Measurements from ENCODE around the gene ADPRM. TPM values are rescaled to one million over a fixed set of nuclear protein-coding genes. Genes with fewer than 3 reads are reported as not detected.
"Not testable (repeated sequence)": the region's sequence is repeated elsewhere in the genome, so short reads cannot be mapped to it uniquely, and the experiment has no call there.

The ADPRM gene
- total RNA-seq, 1 experiment from 2014 or later, result 5.1 TPM

GRCh38 chr17:10731408-10731879 lies 34.0 kb downstream of the ADPRM start:
- Histone ChIP-seq H3K9me3 (ENCODE audit: control insufficient read depth, low read depth, low read length) (no peaks in the 10 kb centered on the region), H3K79me1 (ENCODE audit: insufficient read depth, low read depth, low read length, poor library complexity, severe bottlenecking) (no peaks in the 10 kb centered on the region), H2BK20ac (ENCODE audit: low read depth, low read length, poor library complexity, severe bottlenecking) (no peak overlapping the region), H3K18ac (ENCODE audit: insufficient read length, low read depth, low read length) (no peak overlapping the region), H3K27ac (ENCODE audit: insufficient read length, low read depth, low read length) (no peak overlapping the region), H2BK12ac (ENCODE audit: insufficient read length, low read depth, low read length) (no peak overlapping the region), H4K5ac (ENCODE audit: insufficient read length, low read depth, low read length) (no peak overlapping the region), H3K23me2 (ENCODE audit: insufficient read length, low read depth, low read length, poor library complexity, severe bottlenecking) (no peaks in the 10 kb centered on the region), H2BK5ac (ENCODE audit: insufficient read length, low read length) (no peak overlapping the region), H2BK120ac (ENCODE audit: low read depth, low read length, poor library complexity, severe bottlenecking) (no peak overlapping the region), H3K27me3 (ENCODE audit: insufficient read depth, low read length) (no peaks in the 10 kb centered on the region), H3T11ph (ENCODE audit: low read length) (no peak overlapping the region), H2AK5ac (ENCODE audit: insufficient read length, low read length) (no peak overlapping the region), H2BK15ac (ENCODE audit: low read depth, low read length) (no peak overlapping the region), H4K91ac (ENCODE audit: insufficient read length, low read depth, low read length) (no peak overlapping the region), H4K8ac (replicated peaks; ENCODE audit: insufficient read length, low read depth, low read length) (no peak overlapping the region), H3K23ac (ENCODE audit: insufficient read length, low read depth, low read length) (no peak overlapping the region), H3K14ac (ENCODE audit: insufficient read depth, low read length) (no peak overlapping the region), H4K20me1 (ENCODE audit: control insufficient read depth, insufficient read depth, insufficient read length) (no peaks in the 10 kb centered on the region), H3K79me2 (ENCODE audit: insufficient read depth, low read length) (no peaks in the 10 kb centered on the region), H3K4me1 (ENCODE audit: insufficient read depth, low read length) (no peaks in the 10 kb centered on the region; the same call in 1 of the 2 replicates), H3K56ac (ENCODE audit: insufficient read length, low read depth, low read length) (no peak overlapping the region), H2AFZ (ENCODE audit: low read length) (no peak overlapping the region), H3K9ac (ENCODE audit: extremely low read depth, insufficient read length, low read length) (no peak overlapping the region), H3K4ac (ENCODE audit: low read depth, low read length) (no peak overlapping the region), H3K4me2 (ENCODE audit: insufficient read depth, insufficient read length, low read length) (peak overlapping the region; percentile 65)
- no peak for DNase-seq
- Mint-ChIP-seq H3K4me3 (peak overlapping the region; percentile 79 to 90), H3K9me3 (peaks cover 0 to 2% of the 10 kb centered on the region in 2 experiments; a peak in 4 of 5 replicates), H3K4me1 (peaks cover 20 to 21% of the 10 kb centered on the region in 2 experiments), H3K27ac (no peak overlapping the region), H3K27me3 (ENCODE audit: low read depth) (peaks cover 1% of the 10 kb centered on the region; the same call in 1 of the 2 replicates), H3K36me3 (ENCODE audit: insufficient read depth in 1 of 3, low read depth in 3 of 3) (peaks cover 0 to 4% (median 2%) of the 10 kb centered on the region in 3 experiments; a peak in 4 of 7 replicates)
- TF ChIP-seq, protein P1, sequence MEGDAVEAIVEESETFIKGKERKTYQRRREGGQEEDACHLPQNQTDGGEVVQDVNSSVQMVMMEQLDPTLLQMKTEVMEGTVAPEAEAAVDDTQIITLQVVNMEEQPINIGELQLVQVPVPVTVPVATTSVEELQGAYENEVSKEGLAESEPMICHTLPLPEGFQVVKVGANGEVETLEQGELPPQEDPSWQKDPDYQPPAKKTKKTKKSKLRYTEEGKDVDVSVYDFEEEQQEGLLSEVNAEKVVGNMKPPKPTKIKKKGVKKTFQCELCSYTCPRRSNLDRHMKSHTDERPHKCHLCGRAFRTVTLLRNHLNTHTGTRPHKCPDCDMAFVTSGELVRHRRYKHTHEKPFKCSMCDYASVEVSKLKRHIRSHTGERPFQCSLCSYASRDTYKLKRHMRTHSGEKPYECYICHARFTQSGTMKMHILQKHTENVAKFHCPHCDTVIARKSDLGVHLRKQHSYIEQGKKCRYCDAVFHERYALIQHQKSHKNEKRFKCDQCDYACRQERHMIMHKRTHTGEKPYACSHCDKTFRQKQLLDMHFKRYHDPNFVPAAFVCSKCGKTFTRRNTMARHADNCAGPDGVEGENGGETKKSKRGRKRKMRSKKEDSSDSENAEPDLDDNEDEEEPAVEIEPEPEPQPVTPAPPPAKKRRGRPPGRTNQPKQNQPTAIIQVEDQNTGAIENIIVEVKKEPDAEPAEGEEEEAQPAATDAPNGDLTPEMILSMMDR (conservative IDR thresholded peaks at IDR 0.05), result 0 out of 3 replicates have a peak, but pooled peaks have one; percentile 13
- no CpG with 5 or more reads among the region's 6 CpGs for WGBS (ENCODE audit: extremely low coverage, insufficient read length, low lambda C conversion rate)

DNA sequence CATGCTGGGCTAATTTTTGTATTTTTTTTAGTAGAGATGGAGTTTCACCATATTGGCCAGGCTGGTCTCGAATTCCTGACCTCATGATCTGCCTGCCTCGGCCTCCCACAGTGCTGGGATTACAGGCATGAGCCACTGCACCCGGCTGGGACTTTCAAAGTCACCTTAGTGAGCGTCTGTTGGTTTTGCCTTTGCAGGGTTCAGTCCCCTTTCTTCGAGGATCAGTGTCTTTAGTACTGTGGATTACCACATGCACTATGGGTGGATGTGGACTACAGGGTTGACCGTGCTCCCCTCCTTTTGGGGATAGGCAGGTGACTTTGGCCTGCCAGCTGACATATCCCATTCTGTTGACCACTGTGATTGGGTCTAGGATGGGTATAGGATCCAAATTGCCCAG lies 34.7 kb downstream of the ADPRM start:
- H3K18ac ChIP-seq (ENCODE audit: insufficient read length, low read depth, low read length); H3T11ph ChIP-seq (ENCODE audit: low read length); H3K79me2 ChIP-seq (ENCODE audit: insufficient read depth, low read length); H4K20me1 ChIP-seq (ENCODE audit: control insufficient read depth, insufficient read depth, insufficient read length); H4K8ac ChIP-seq (replicated peaks; ENCODE audit: insufficient read length, low read depth, low read length); H3K27ac Mint-ChIP-seq; H3K56ac ChIP-seq (ENCODE audit: insufficient read length, low read depth, low read length); H3K9ac ChIP-seq (ENCODE audit: extremely low read depth, insufficient read length, low read length); H2BK12ac ChIP-seq (ENCODE audit: insufficient read length, low read depth, low read length); H4K91ac ChIP-seq (ENCODE audit: insufficient read length, low read depth, low read length); H3K79me1 ChIP-seq (ENCODE audit: insufficient read depth, low read depth, low read length, poor library complexity, severe bottlenecking); H3K4ac ChIP-seq (ENCODE audit: low read depth, low read length); H3K4me2 ChIP-seq (ENCODE audit: insufficient read depth, insufficient read length, low read length); H2AK5ac ChIP-seq (ENCODE audit: insufficient read length, low read length); H3K27me3 ChIP-seq (ENCODE audit: insufficient read depth, low read length); H3K23me2 ChIP-seq (ENCODE audit: insufficient read length, low read depth, low read length, poor library complexity, severe bottlenecking); H3K27me3 Mint-ChIP-seq (ENCODE audit: low read depth); H3K27ac ChIP-seq (ENCODE audit: insufficient read length, low read depth, low read length); H2BK120ac ChIP-seq (ENCODE audit: low read depth, low read length, poor library complexity, severe bottlenecking); H4K5ac ChIP-seq (ENCODE audit: insufficient read length, low read depth, low read length); H3K9me3 ChIP-seq (ENCODE audit: control insufficient read depth, low read depth, low read length); H3K14ac ChIP-seq (ENCODE audit: insufficient read depth, low read length); H3K4me3 Mint-ChIP-seq; H2AFZ ChIP-seq (ENCODE audit: low read length); H2BK5ac ChIP-seq (ENCODE audit: insufficient read length, low read length); H3K4me1 ChIP-seq (ENCODE audit: insufficient read depth, low read length); H2BK15ac ChIP-seq (ENCODE audit: low read depth, low read length); H3K36me3 Mint-ChIP-seq (ENCODE audit: insufficient read depth in 1 of 3, low read depth in 3 of 3); H3K23ac ChIP-seq (ENCODE audit: insufficient read length, low read depth, low read length); H3K9me3 Mint-ChIP-seq; H2BK20ac ChIP-seq (ENCODE audit: low read depth, low read length, poor library complexity, severe bottlenecking): not testable (repeated sequence)
- peak; percentile 19 for DNase-seq
- peaks cover 21 to 22% of the 10 kb centered on the region in 2 experiments for H3K4me1 Mint-ChIP-seq
- no CpG with 5 or more reads among the region's 6 CpGs for WGBS (ENCODE audit: extremely low coverage, insufficient read length, low lambda C conversion rate)
